GM12878 (cell line): Measurements from ENCODE around the gene RECQL5. TPM values are rescaled to one million over a fixed set of nuclear protein-coding genes. Genes with fewer than 3 reads are reported as not detected.

Source experiments
- ATAC-seq: fragments of 200-7000 bp; cut with Tn5 transposase; 3 replicates; pipeline ENCODE4 v1.9.1; 2020; ENCODE audit warnings: mild to moderate bottlenecking, moderate library complexity
- BruUV-seq: library from RNA; stranded (reverse); fragments of 400-500 nt; replicated peaks from 2 replicates; lab custom pipeline; 2021; lab: Mats Ljungman, UMichigan
- CTCF ChIA-PET: fragments of 300-600 bp; sonication (Branson Sonifier 250); formaldehyde crosslinking; extraction: SDS; loops from one replicate; lab custom pipeline; 2021; ENCODE audit warnings: inconsistent platforms; lab: Yijun Ruan, JAX
- POLR2A ChIA-PET: fragments of 350-600 bp; formaldehyde crosslinking; extraction: SDS; loops from one replicate; lab custom pipeline; 2021; ENCODE audit warnings: inconsistent platforms; lab: Charles Lee
- RAD21 ChIA-PET: fragments of 300-600 bp; sonication (Branson Sonifier 250); formaldehyde crosslinking; loops from one replicate; lab custom pipeline; 2023; ENCODE audit warnings: antibody characterized with exemption; ENCODE audit not compliant: unreplicated experiment; lab: Charles Lee
- SMC1A ChIA-PET: fragments of 300-600 bp; sonication (Branson Sonifier 250); formaldehyde crosslinking; loops from one replicate; lab custom pipeline; 2023; ENCODE audit not compliant: unreplicated experiment, uncharacterized antibody; lab: Charles Lee
- DNase-seq: peaks from one replicate; pipeline ENCODE4 v3.0.0-alpha.2; 2011; ENCODE audit warnings: low read depth, low spot score
- FAIRE-seq: peaks from 3 replicates; lab custom pipeline; 2011; peaks lifted over from hg19 to GRCh38; lab: Jason Lieb, UNC
- H2AFZ ChIP-seq: 2 replicates; pipeline ENCODE4 v1.6.0; 2011; ENCODE audit warnings: low read depth, low read length, control low read depth; ENCODE audit not compliant: control insufficient read depth
- H3K27ac ChIP-seq: 2 replicates; pipeline ENCODE4 v1.5.1; 2011; ENCODE audit warnings: control low read depth; ENCODE audit not compliant: control insufficient read depth, insufficient read depth
- H3K27me3 ChIP-seq, 2 experiments: replicated peaks in 1 of 2; 2 replicates each; pipeline versions ENCODE4 v1.6.0 to v1.6.1; 2011; ENCODE audit warnings: low read length in 1 of 2; ENCODE audit not compliant: control insufficient read depth in 2 of 2, insufficient read depth in 2 of 2
- H3K36me3 ChIP-seq, 2 experiments: 2 replicates each; pipeline ENCODE4 v1.5.1; 2011; ENCODE audit warnings: low read length in 1 of 2; ENCODE audit not compliant: control insufficient read depth in 2 of 2, insufficient read depth in 2 of 2
- H3K4me1 ChIP-seq: 2 replicates; pipeline ENCODE4 v1.6.1; 2011; ENCODE audit warnings: mild to moderate bottlenecking, low read length, moderate library complexity, mixed read lengths; ENCODE audit not compliant: control insufficient read depth, insufficient read depth
- H3K4me2 ChIP-seq: 2 replicates; pipeline ENCODE4 v1.6.0; 2011; ENCODE audit warnings: control low read depth; ENCODE audit not compliant: control insufficient read depth, insufficient read depth
- H3K4me3 ChIP-seq: fragments of 200-600 bp; sonication (generic); 2 replicates; pipeline ENCODE4 v1.5.1; 2016
- H3K79me2 ChIP-seq: 2 replicates; pipeline ENCODE4 v1.6.0; 2011; ENCODE audit warnings: low read length; ENCODE audit not compliant: control insufficient read depth, insufficient read depth
- H3K9ac ChIP-seq: 2 replicates; pipeline ENCODE4 v1.8.0; 2011; ENCODE audit warnings: low read length, control low read depth, mixed read lengths; ENCODE audit not compliant: control insufficient read depth, insufficient read depth
- H3K9me3 ChIP-seq: replicated peaks from 3 replicates; pipeline ENCODE4 v1.5.1; 2011; ENCODE audit warnings: mild to moderate bottlenecking, low read length; ENCODE audit not compliant: control insufficient read depth, insufficient read depth
- H4K20me1 ChIP-seq: 2 replicates; pipeline ENCODE4 v1.6.0; 2011; ENCODE audit not compliant: control insufficient read depth, insufficient read depth
- E2F8 ChIP-seq: fragments of 450-650 bp; IDR thresholded peaks from 2 replicates; pipeline ENCODE4 v1.6.1; 2018; ENCODE audit warnings: mild to moderate bottlenecking, low read depth, moderate library complexity; ENCODE audit not compliant: partially characterized antibody
- RCOR1 ChIP-seq: conservative IDR thresholded peaks from 2 replicates; pipeline ENCODE4 v1.6.1; 2012; ENCODE audit warnings: low read depth, low read length, improper control_type of control experiment
- ZBED1 ChIP-seq: IDR thresholded peaks from 2 replicates; pipeline ENCODE4 v1.6.1; 2016; ENCODE audit warnings: borderline replicate concordance
- ZNF217 ChIP-seq: fragments of 450-650 bp; IDR thresholded peaks from 2 replicates; pipeline ENCODE4 v1.6.1; 2017; ENCODE audit warnings: antibody characterized with exemption, mild to moderate bottlenecking
- WGBS: methylation state at CpG from one replicate; pipeline ENCODE4 v1.1.6; 2016; ENCODE audit warnings: low lambda C conversion rate; ENCODE audit not compliant: insufficient replicate concordance, insufficient coverage; ENCODE audit errors: missing lambda C conversion rate; 5-methylcytosine and 5-hydroxymethylcytosine counted together
- in situ Hi-C: fragments of 300-500 bp; cut with MboI; formaldehyde crosslinking; loops from 9 replicates; pipeline ENCODE4 v1.14.3; 2018; ENCODE audit warnings: mixed read lengths
- intact Hi-C: fragments of 100-400 bp; cut with micrococcal nuclease; formaldehyde crosslinking; loops from one replicate; pipeline ENCODE4 v1.14.2; 2022; ENCODE audit not compliant: unreplicated experiment
- polyA plus RNA-seq, 11 experiments: library from polyadenylated mRNA; depleted of rRNA in 4 of 11; unstranded in 6 of 11; stranded (reverse) in 5 of 11; fragments of >200 nt; fragmentation: Nextera tagmentation in 4 of 11; fragmentation: Illumina TruSeq in 1 of 11; extraction: Ambion mirVana in 4 of 11; extraction: Trizol in 1 of 11; gene quantifications; 1 replicate in 1 of 11; 2 replicates in 10 of 11; pipeline versions ENCODE4 v1.2.1 to v1.2.3, GENCODE V29; 2011 to 2016; ENCODE audit warnings: inconsistent platforms in 2 of 11, missing spikeins in 2 of 11, low read depth in 1 of 11
- total RNA-seq, 4 experiments: library from RNA; depleted of rRNA in 3 of 4; stranded (reverse); fragments of >200 nt in 3 of 4; fragmentation: Illumina TruSeq in 1 of 4; extraction: Trizol in 1 of 4; gene quantifications; 2 replicates each; pipeline versions ENCODE4 v1.2.1 to v1.2.3, GENCODE V29; 2013 to 2021

The RECQL5 gene
- total and polyA plus RNA-seq, 10 of the 15 experiments (the other 5 are each of a cell fraction or from before 2014, with no cell fraction given): 3.6 to 30.6 (median 20.1) TPM

GRCh38 chr17:75643643-75644017, 23.3 kb downstream of the RECQL5 start:
- Histone ChIP-seq H3K36me3 (peaks cover 3 to 8% of the 10 kb centered on the region in 2 experiments; a peak in 3 of 4 replicates), H3K9ac (no peak overlapping the region), H3K9me3 (no peaks in the 10 kb centered on the region), H3K27me3 (no peaks in the 10 kb centered on the region), H3K27ac (no peak overlapping the region), H2AFZ (no peak overlapping the region), H3K4me3 (no peak overlapping the region), H4K20me1 (no peaks in the 10 kb centered on the region), H3K79me2 (no peaks in the 10 kb centered on the region), H3K4me2 (no peak overlapping the region), H3K4me1 (peaks cover 14% of the 10 kb centered on the region)
- intact Hi-C loops: no loop called here
- ChIA-PET CTCF (interaction anchor here (0.9 to 19.5 kb wide), 5 partner anchors 10 to 104 kb away, joined by 3 to 349 read pairs (median 5); partner anchors contain the start of gene SMIM5), POLR2A (no interaction called here), SMC1A (interaction anchor here (3.5 to 4.5 kb wide), 2 partner anchors 10 to 11 kb away, joined by 20 to 28 read pairs; partner anchors contain the start of gene SMIM5), RAD21 (interaction anchor here (0.5 to 4.3 kb wide), 2 partner anchors 10 to 33 kb away, joined by 4 to 33 read pairs; partner anchors contain the start of gene SMIM5)
- in situ Hi-C loops: no loop called here
- WGBS: 86% methylated on average over 7 of the region's 7 CpGs
- FAIRE-seq (no peak), ATAC-seq (no peak), DNase-seq (no peak)
- no TSS peak for BruUV-seq
- TF ChIP-seq ZBED1 (no peak), RCOR1 (no peak), ZNF217 (no peak), E2F8 (no peak)
- TF ChIP-seq, all 136 proteins: peak for 0
